SK-N-SH (cell line): ENCODE results near the gene EPHA6. TPM values are rescaled to one million over a fixed set of nuclear protein-coding genes. Genes with fewer than 3 reads are reported as not detected.

Experiments used
- CTCF ChIA-PET: fragments of 300-600, 350-600 bp; formaldehyde crosslinking; extraction: SDS; loops from one replicate; lab custom pipeline; 2021; lab: Yijun Ruan, JAX
- POLR2A ChIA-PET: fragments of 350-600 bp; sonication (Branson Sonifier 250); formaldehyde crosslinking; extraction: SDS; loops from one replicate; lab custom pipeline; 2020; ENCODE audit warnings: antibody characterized with exemption, inconsistent platforms; lab: Yijun Ruan, JAX
- DNase-seq: peaks from one replicate; pipeline ENCODE4 v3.0.0; 2012
- H2AFZ ChIP-seq: fragments of 200-600 bp; sonication (generic); 2 replicates; pipeline ENCODE4 v1.8.1; 2016; ENCODE audit warnings: antibody characterized with exemption, mild to moderate bottlenecking, low read depth
- H3F3A ChIP-seq: fragments of 200-600 bp; sonication (generic); replicated peaks from 2 replicates; pipeline ENCODE3; 2016; ENCODE audit warnings: antibody characterized with exemption, mild to moderate bottlenecking; ENCODE audit not compliant: insufficient read depth
- H3K27ac ChIP-seq, 2 experiments: fragments of 200-500 bp in 1 of 2; fragments of 200-600 bp in 1 of 2; sonication (Bioruptor generic) in 1 of 2; sonication (generic), shearing (Covaris generic) in 1 of 2; 2 replicates each; pipeline versions ENCODE4 v1.5.1 to v1.6.1; 2014 to 2016; ENCODE audit warnings: low read depth in 2 of 2, inconsistent platforms in 1 of 2, low read length in 1 of 2, mild to moderate bottlenecking in 1 of 2, mixed read lengths in 1 of 2
- H3K27me3 ChIP-seq: fragments of 200-600 bp; sonication (generic), shearing (Covaris generic); 2 replicates; pipeline ENCODE4 v1.6.1; 2016; ENCODE audit warnings: mixed run types; ENCODE audit not compliant: insufficient read depth
- H3K36me3 ChIP-seq, 2 experiments: fragments of 200-500 bp in 1 of 2; fragments of 200-600 bp in 1 of 2; sonication (Bioruptor generic) in 1 of 2; sonication (generic) in 1 of 2; replicated peaks in 1 of 2; 2 replicates each; pipeline versions ENCODE3 to v1.5.1; 2014 to 2016; ENCODE audit warnings: low read length in 1 of 2, mild to moderate bottlenecking in 1 of 2; ENCODE audit not compliant: insufficient read depth in 2 of 2, control insufficient read depth in 1 of 2
- H3K4me1 ChIP-seq, 2 experiments: fragments of 200-500 bp in 1 of 2; fragments of 200-600 bp in 1 of 2; sonication (Bioruptor generic) in 1 of 2; sonication (generic), shearing (Covaris generic) in 1 of 2; 2 replicates each; pipeline versions ENCODE4 v1.5.1 to v1.6.1; 2014 to 2016; ENCODE audit warnings: low read depth in 1 of 2, low read length in 1 of 2, mixed run types in 1 of 2; ENCODE audit not compliant: insufficient read depth in 2 of 2, control insufficient read depth in 1 of 2
- H3K4me2 ChIP-seq: fragments of 200-600 bp; sonication (generic), shearing (Covaris generic); 2 replicates; pipeline ENCODE4 v1.6.1; 2017; ENCODE audit warnings: mixed run types
- H3K4me3 ChIP-seq, 2 experiments: fragments of 200-500 bp in 1 of 2; fragments of 200-600 bp in 1 of 2; sonication (Bioruptor generic) in 1 of 2; sonication (generic), shearing (Covaris generic) in 1 of 2; 2 replicates each; pipeline versions ENCODE4 v1.5.1 to v1.8.1; 2014 to 2016; ENCODE audit warnings: low read depth in 2 of 2, inconsistent platforms in 1 of 2, low read length in 1 of 2, mild to moderate bottlenecking in 1 of 2, mixed read lengths in 1 of 2, moderate library complexity in 1 of 2
- H3K79me2 ChIP-seq: fragments of 200-600 bp; sonication (generic); 2 replicates; pipeline ENCODE4 v1.8.1; 2017; ENCODE audit warnings: mild to moderate bottlenecking; ENCODE audit not compliant: insufficient read depth
- H3K9ac ChIP-seq: fragments of 200-600 bp; sonication (generic); 2 replicates; pipeline ENCODE4 v1.6.1; 2017; ENCODE audit warnings: mixed run types
- H3K9me2 ChIP-seq: fragments of 200-600 bp; sonication (generic); 2 replicates; pipeline ENCODE4 v1.6.1; 2017; ENCODE audit warnings: mixed run types
- H3K9me3 ChIP-seq: fragments of 200-600 bp; sonication (generic); 2 replicates; pipeline ENCODE4 v1.6.1; 2017; ENCODE audit warnings: mixed run types, mild to moderate bottlenecking, moderate library complexity
- H4K20me1 ChIP-seq: fragments of 200-600 bp; sonication (generic); 2 replicates; pipeline ENCODE4 v1.6.1; 2017; ENCODE audit warnings: mild to moderate bottlenecking, mixed run types; ENCODE audit not compliant: insufficient read depth
- EP300 ChIP-seq, 2 experiments: IDR thresholded peaks; 2 replicates each; pipeline versions ENCODE4 v1.4.0 to v1.6.1; 2012; ENCODE audit warnings: borderline replicate concordance in 1 of 2, low read depth in 1 of 2, low read length in 1 of 2
- FOXJ3 ChIP-seq: sonication (generic); formaldehyde crosslinking; IDR thresholded peaks from 2 replicates; pipeline ENCODE4 v1.5.1; 2020; ENCODE audit warnings: mild to moderate bottlenecking, missing genetic modification reagents
- FOXM1 ChIP-seq: IDR thresholded peaks from 2 replicates; pipeline ENCODE4 v1.4.0; 2012; ENCODE audit warnings: low read depth, mild to moderate bottlenecking
- GABPA ChIP-seq: IDR thresholded peaks from 2 replicates; pipeline ENCODE4 v1.4.0; 2012; ENCODE audit warnings: low read depth, mild to moderate bottlenecking
- GATA2 ChIP-seq: sonication (generic); formaldehyde crosslinking; IDR thresholded peaks from 2 replicates; pipeline ENCODE4 v1.5.0; 2020; ENCODE audit warnings: mild to moderate bottlenecking, missing genetic modification reagents
- RCOR1 ChIP-seq: fragments of 150-350 bp; IDR thresholded peaks from 2 replicates; pipeline ENCODE4 v1.6.1; 2017; ENCODE audit warnings: antibody characterized with exemption, low read length
- TCF12 ChIP-seq: IDR thresholded peaks from 2 replicates; pipeline ENCODE4 v1.4.0; 2012
- TEAD4 ChIP-seq: IDR thresholded peaks from 2 replicates; pipeline ENCODE4 v1.4.0; 2012; ENCODE audit warnings: mild to moderate bottlenecking, borderline replicate concordance; ENCODE audit not compliant: insufficient read depth
- WGBS: methylation state at CpG from one replicate; pipeline ENCODE4 v1.1.6; 2017; ENCODE audit warnings: low lambda C conversion rate; 5-methylcytosine and 5-hydroxymethylcytosine counted together
- polyA plus RNA-seq, 3 experiments: library from polyadenylated mRNA; depleted of rRNA; stranded (reverse); fragments of >200 nt; gene quantifications; 2 replicates each; pipeline ENCODE4 v1.2.3, GENCODE V29; 2012
- TF ChIP-seq, protein P1 (sequence below): fragments of 200-600 bp; sonication (generic); IDR thresholded peaks from 2 replicates; pipeline ENCODE4 v1.6.1; 2017; ENCODE audit warnings: antibody characterized with exemption, mild to moderate bottlenecking, moderate library complexity
- TF ChIP-seq, protein P2 (sequence below): IDR thresholded peaks from 2 replicates; pipeline ENCODE4 v1.4.0; 2012; ENCODE audit warnings: low read depth, borderline replicate concordance
- TF ChIP-seq, protein P3 (sequence below): IDR thresholded peaks from 2 replicates; pipeline ENCODE4 v1.4.0; 2012; ENCODE audit warnings: low read depth
- TF ChIP-seq, protein P4 (sequence below): IDR thresholded peaks from 2 replicates; pipeline ENCODE4 v1.4.0; 2012; ENCODE audit warnings: low read depth, borderline replicate concordance

EPHA6 gene
- polyA plus RNA-seq, 1 of the 3 experiments (the other 2 are of a cell fraction): not detected

DNA sequence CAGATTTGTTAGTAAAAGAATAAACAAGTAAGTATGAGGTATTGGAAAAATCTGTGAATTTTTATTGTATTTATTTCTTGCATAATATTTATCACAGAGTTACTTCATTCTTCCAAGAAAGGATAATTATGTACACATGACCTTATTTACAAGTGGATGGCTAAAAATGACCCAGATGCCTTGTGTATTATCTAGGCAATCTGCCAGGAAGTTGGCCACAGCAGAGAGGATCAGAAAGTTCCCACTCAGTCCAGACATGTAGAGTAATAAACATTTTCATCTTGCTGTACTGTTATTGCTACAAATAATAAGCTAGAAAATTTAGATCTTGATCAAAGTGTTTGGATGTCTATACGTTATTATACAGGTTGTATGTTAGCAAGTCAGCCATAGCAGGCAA, 317.1 kb downstream of the EPHA6 start:
- Histone ChIP-seq H3K9me3 (no peaks in the 10 kb centered on the region), H3K27me3 (no peaks in the 10 kb centered on the region), H3K4me1 (no peaks in the 10 kb centered on the region), H2AFZ (no peak overlapping the region), H3K79me2 (no peaks in the 10 kb centered on the region), H3K36me3 (no peaks in the 10 kb centered on the region), H3K4me2 (no peak overlapping the region), H3K9me2 (no peaks in the 10 kb centered on the region), H3K9ac (no peak overlapping the region), H3F3A (no peaks in the 10 kb centered on the region), H3K4me3 (no peak overlapping the region), H4K20me1 (no peaks in the 10 kb centered on the region), H3K27ac (no peak overlapping the region)
- peak; percentile 28 for DNase-seq
- ChIA-PET CTCF (no interaction called here), POLR2A (no interaction called here)
- WGBS: 8% methylated on average over 1 of the region's 1 CpG
- TF ChIP-seq TEAD4: no peak
- TF ChIP-seq EP300 (IDR thresholded peaks at IDR 0.05; ENCODE audit: borderline replicate concordance in 1 of 2, low read depth in 1 of 2, low read length in 1 of 2): peak in 1 of 2 experiments; percentile 48; a peak in 1 of 4 replicates
- TF ChIP-seq GATA2: peak; percentile 90
- peak; percentile 70; the same call in 1 of the 2 replicates for TF ChIP-seq RCOR1

DNA sequence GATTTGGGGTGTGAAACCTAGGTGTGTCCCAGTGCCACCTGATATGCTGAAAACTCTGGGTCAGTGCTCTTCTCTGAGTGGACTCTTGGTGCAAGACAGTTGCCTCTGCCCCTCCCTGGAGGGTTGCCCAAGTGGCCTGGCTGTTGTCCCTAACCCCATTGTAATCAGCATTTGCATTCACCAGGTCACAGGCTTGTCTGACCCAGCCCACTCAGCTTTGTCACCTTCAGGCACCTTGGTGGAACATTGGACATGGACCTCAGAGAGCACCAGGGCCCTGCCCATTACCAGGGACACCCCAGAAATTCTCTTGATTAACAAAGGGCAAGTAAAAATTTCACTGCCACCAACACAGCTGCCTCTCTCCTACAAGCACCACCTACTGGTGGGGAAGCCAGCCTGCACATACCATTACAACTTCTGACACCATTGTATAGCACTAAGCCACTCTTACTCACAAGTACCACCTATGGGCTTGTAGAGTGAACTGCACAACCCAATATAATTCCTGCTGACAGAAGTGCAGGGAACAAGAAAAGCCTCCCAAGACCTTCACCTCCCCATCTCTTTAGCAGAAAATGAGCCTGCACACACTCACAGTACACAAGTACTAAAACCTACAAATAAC, 324.6 kb downstream of the EPHA6 start:
- CTCF ChIA-PET: no interaction called here
- Histone ChIP-seq H3K79me2 (no peaks in the 10 kb centered on the region), H3K4me3 (no peak overlapping the region), H3K27ac (no peak overlapping the region), H3K27me3 (no peaks in the 10 kb centered on the region), H3F3A (no peaks in the 10 kb centered on the region), H4K20me1 (no peaks in the 10 kb centered on the region), H3K4me2 (no peak overlapping the region), H3K4me1 (no peaks in the 10 kb centered on the region), H3K9me3 (no peaks in the 10 kb centered on the region), H3K9ac (no peak overlapping the region), H3K36me3 (no peaks in the 10 kb centered on the region), H3K9me2 (no peaks in the 10 kb centered on the region), H2AFZ (no peak overlapping the region)
- TF ChIP-seq, protein P1, sequence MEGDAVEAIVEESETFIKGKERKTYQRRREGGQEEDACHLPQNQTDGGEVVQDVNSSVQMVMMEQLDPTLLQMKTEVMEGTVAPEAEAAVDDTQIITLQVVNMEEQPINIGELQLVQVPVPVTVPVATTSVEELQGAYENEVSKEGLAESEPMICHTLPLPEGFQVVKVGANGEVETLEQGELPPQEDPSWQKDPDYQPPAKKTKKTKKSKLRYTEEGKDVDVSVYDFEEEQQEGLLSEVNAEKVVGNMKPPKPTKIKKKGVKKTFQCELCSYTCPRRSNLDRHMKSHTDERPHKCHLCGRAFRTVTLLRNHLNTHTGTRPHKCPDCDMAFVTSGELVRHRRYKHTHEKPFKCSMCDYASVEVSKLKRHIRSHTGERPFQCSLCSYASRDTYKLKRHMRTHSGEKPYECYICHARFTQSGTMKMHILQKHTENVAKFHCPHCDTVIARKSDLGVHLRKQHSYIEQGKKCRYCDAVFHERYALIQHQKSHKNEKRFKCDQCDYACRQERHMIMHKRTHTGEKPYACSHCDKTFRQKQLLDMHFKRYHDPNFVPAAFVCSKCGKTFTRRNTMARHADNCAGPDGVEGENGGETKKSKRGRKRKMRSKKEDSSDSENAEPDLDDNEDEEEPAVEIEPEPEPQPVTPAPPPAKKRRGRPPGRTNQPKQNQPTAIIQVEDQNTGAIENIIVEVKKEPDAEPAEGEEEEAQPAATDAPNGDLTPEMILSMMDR: peak; percentile 28; the same call in 1 of the 2 replicates
- TF ChIP-seq GABPA: no peak
- no peak for DNase-seq
- POLR2A ChIA-PET: no interaction called here

DNA sequence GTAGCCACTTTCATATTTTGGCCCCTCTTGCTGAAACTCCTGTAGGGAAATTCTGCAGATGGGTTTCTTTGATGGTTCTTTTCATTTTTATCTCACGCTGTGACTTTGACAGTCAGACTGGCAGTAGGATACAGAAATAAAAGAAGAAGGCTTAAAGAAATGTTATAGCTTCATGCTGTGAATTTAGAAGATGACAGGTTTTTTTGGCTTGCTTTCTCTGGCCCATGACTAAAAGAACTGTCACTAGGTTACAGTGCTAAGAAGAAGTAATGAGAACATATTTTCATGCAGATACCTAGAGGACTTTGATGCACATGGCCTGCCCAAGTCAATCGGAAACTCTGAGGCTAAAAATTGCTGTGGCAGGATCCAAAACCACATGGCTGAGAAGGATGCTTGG, 334.5 kb downstream of the EPHA6 start:
- ChIA-PET POLR2A (no interaction called here), CTCF (no interaction called here)
- Histone ChIP-seq H3K27ac (no peak overlapping the region), H3F3A (no peaks in the 10 kb centered on the region), H2AFZ (no peak overlapping the region), H3K27me3 (no peaks in the 10 kb centered on the region), H3K9ac (no peak overlapping the region), H3K4me3 (no peak overlapping the region), H4K20me1 (no peaks in the 10 kb centered on the region), H3K4me1 (no peaks in the 10 kb centered on the region), H3K4me2 (no peak overlapping the region), H3K9me2 (no peaks in the 10 kb centered on the region), H3K36me3 (no peaks in the 10 kb centered on the region), H3K9me3 (no peaks in the 10 kb centered on the region), H3K79me2 (no peaks in the 10 kb centered on the region)
- no peak for DNase-seq
- 30% methylated on average over 2 of the region's 2 CpGs for WGBS
- TF ChIP-seq, protein P2, sequence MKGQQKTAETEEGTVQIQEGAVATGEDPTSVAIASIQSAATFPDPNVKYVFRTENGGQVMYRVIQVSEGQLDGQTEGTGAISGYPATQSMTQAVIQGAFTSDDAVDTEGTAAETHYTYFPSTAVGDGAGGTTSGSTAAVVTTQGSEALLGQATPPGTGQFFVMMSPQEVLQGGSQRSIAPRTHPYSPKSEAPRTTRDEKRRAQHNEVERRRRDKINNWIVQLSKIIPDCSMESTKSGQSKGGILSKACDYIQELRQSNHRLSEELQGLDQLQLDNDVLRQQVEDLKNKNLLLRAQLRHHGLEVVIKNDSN: no peak
- no peak for TF ChIP-seq EP300 (IDR thresholded peaks at IDR 0.05; ENCODE audit: borderline replicate concordance in 1 of 2, low read depth in 1 of 2, low read length in 1 of 2)
- TF ChIP-seq FOXM1: no peak
- TF ChIP-seq, protein P3, sequence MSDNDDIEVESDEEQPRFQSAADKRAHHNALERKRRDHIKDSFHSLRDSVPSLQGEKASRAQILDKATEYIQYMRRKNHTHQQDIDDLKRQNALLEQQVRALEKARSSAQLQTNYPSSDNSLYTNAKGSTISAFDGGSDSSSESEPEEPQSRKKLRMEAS: no peak
- TF ChIP-seq GABPA: no peak
- no peak for TF ChIP-seq TCF12
- no peak for TF ChIP-seq FOXJ3
- TF ChIP-seq, protein P4, sequence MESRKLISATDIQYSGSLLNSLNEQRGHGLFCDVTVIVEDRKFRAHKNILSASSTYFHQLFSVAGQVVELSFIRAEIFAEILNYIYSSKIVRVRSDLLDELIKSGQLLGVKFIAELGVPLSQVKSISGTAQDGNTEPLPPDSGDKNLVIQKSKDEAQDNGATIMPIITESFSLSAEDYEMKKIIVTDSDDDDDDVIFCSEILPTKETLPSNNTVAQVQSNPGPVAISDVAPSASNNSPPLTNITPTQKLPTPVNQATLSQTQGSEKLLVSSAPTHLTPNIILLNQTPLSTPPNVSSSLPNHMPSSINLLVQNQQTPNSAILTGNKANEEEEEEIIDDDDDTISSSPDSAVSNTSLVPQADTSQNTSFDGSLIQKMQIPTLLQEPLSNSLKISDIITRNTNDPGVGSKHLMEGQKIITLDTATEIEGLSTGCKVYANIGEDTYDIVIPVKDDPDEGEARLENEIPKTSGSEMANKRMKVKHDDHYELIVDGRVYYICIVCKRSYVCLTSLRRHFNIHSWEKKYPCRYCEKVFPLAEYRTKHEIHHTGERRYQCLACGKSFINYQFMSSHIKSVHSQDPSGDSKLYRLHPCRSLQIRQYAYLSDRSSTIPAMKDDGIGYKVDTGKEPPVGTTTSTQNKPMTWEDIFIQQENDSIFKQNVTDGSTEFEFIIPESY: no peak
